DOHH2 (cell line): Measurements from ENCODE around the gene SPRR5.

Source experiments
- H3F3A ChIP-seq: fragments of 200-600 bp; sonication (generic), shearing (Covaris generic); 2 replicates; pipeline ENCODE4 v1.6.0; 2016; ENCODE audit warnings: antibody characterized with exemption, mild to moderate bottlenecking; ENCODE audit not compliant: control insufficient read depth, insufficient read depth
- H3K27ac ChIP-seq: fragments of 200-600 bp; sonication (generic); 2 replicates; pipeline ENCODE4 v1.5.1; 2014; ENCODE audit warnings: low read depth, mild to moderate bottlenecking, low read length, moderate library complexity
- H3K27me3 ChIP-seq: fragments of 200-600 bp; sonication (generic); 2 replicates; pipeline ENCODE4 v1.6.1; 2014; ENCODE audit warnings: mild to moderate bottlenecking, low read length, mixed read lengths; ENCODE audit not compliant: control insufficient read depth
- H3K36me3 ChIP-seq: fragments of 200-600 bp; sonication (generic); 2 replicates; pipeline ENCODE4 v1.6.1; 2014; ENCODE audit warnings: mild to moderate bottlenecking, low read length, moderate library complexity, mixed read lengths; ENCODE audit not compliant: control insufficient read depth
- H3K4me1 ChIP-seq: fragments of 200-600 bp; sonication (generic); 2 replicates; pipeline ENCODE4 v1.6.1; 2014; ENCODE audit warnings: mild to moderate bottlenecking, low read length, mixed read lengths; ENCODE audit not compliant: control insufficient read depth
- H3K4me2 ChIP-seq: fragments of 200-600 bp; sonication (generic); 2 replicates; pipeline ENCODE4 v1.6.0; 2014; ENCODE audit warnings: mild to moderate bottlenecking, low read length, moderate library complexity
- H3K4me3 ChIP-seq: fragments of 200-600 bp; sonication (generic); 2 replicates; pipeline ENCODE4 v1.5.1; 2014; ENCODE audit warnings: mild to moderate bottlenecking, low read length, mixed read lengths
- H3K79me2 ChIP-seq: fragments of 200-600 bp; sonication (generic); 2 replicates; pipeline ENCODE4 v1.6.1; 2014; ENCODE audit warnings: mild to moderate bottlenecking, low read length, mixed read lengths; ENCODE audit not compliant: control insufficient read depth
- H3K9me2 ChIP-seq: fragments of 200-600 bp; sonication (generic); replicated peaks from 2 replicates; pipeline ENCODE4 v1.6.1; 2014; ENCODE audit warnings: mild to moderate bottlenecking, low read length, mixed read lengths; ENCODE audit not compliant: control insufficient read depth
- H3K9me3 ChIP-seq: fragments of 200-600 bp; sonication (generic); 2 replicates; pipeline ENCODE4 v1.6.1; 2014; ENCODE audit warnings: antibody characterized with exemption, low read length, mixed read lengths; ENCODE audit not compliant: control insufficient read depth, insufficient read depth
- H4K20me1 ChIP-seq: fragments of 200-600 bp; sonication (generic); 2 replicates; pipeline ENCODE4 v1.6.0; 2014; ENCODE audit warnings: low read depth, mild to moderate bottlenecking, antibody characterized with exemption, low read length, moderate library complexity; ENCODE audit not compliant: control insufficient read depth, insufficient read depth
- EZH2phosphoT487 ChIP-seq: fragments of 200-600 bp; sonication (generic); IDR thresholded peaks from 2 replicates; pipeline ENCODE4 v1.6.1; 2017; ENCODE audit warnings: borderline replicate concordance, mild to moderate bottlenecking, antibody characterized with exemption, low read length, moderate library complexity, mixed read lengths
- TF ChIP-seq, protein P1 (sequence below): fragments of 200-600 bp; sonication (generic); IDR thresholded peaks from one replicate; pipeline ENCODE4 v1.5.1; 2014; ENCODE audit warnings: antibody characterized with exemption, mild to moderate bottlenecking, low read depth, low read length; ENCODE audit not compliant: poor library complexity, severe bottlenecking

Gene SPRR5

DNA sequence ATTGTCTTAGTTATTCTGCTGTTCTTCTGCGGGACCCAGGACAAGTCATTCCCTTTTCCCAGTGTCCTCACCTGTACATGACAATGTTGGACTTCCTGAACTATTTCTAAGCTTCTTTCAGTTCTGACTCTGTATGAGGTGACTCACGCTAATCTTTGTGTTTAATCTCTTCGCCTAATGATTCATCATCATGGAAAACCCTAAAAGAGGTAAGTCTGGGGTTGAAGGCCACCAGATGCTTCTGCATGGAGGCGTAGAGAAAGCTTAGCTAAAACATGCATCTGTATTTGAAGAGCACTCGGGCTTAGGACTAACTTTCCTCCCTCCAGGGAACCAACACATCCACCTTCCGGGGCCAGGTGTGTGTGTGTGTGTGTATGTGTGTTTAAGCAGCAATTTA lies 7.4 kb downstream of the SPRR5 start:
- no peak overlapping the region for H3K27ac ChIP-seq
- TF ChIP-seq EZH2phosphoT487 = no peak
- TF ChIP-seq, protein P1, sequence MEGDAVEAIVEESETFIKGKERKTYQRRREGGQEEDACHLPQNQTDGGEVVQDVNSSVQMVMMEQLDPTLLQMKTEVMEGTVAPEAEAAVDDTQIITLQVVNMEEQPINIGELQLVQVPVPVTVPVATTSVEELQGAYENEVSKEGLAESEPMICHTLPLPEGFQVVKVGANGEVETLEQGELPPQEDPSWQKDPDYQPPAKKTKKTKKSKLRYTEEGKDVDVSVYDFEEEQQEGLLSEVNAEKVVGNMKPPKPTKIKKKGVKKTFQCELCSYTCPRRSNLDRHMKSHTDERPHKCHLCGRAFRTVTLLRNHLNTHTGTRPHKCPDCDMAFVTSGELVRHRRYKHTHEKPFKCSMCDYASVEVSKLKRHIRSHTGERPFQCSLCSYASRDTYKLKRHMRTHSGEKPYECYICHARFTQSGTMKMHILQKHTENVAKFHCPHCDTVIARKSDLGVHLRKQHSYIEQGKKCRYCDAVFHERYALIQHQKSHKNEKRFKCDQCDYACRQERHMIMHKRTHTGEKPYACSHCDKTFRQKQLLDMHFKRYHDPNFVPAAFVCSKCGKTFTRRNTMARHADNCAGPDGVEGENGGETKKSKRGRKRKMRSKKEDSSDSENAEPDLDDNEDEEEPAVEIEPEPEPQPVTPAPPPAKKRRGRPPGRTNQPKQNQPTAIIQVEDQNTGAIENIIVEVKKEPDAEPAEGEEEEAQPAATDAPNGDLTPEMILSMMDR = no peak
- H3F3A ChIP-seq = no peaks in the 10 kb centered on the region

DNA sequence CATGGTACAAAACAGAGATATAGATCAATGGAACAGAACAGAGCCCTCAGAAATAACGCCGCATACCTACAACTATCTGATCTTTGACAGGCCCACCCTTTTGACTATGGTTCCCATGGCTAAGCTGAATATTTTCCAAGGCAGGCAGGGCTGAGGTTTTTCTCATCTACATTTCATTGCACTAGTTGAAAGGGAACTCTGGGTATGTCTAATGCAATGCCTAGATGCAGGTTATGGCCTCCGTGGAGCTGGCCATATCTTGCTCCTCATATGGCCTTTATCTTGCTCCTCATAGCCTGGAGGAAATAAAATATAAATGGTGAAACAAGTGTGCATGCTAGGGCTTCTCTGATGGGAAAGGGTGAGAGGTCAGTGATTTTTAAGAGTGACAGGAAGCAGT lies 10.6 kb downstream of the SPRR5 start:
- no peak overlapping the region for H3K4me3 ChIP-seq
- H3K4me1 ChIP-seq = no peaks in the 10 kb centered on the region
- H3K79me2 ChIP-seq = no peaks in the 10 kb centered on the region
- TF ChIP-seq, protein P1 = no peak
- TF ChIP-seq EZH2phosphoT487 = no peak
- no peaks in the 10 kb centered on the region for H3F3A ChIP-seq
- no peak overlapping the region for H3K4me2 ChIP-seq
- no peaks in the 10 kb centered on the region for H4K20me1 ChIP-seq
- no peak overlapping the region for H3K27ac ChIP-seq
- no peaks in the 10 kb centered on the region for H3K9me2 ChIP-seq
- no peaks in the 10 kb centered on the region for H3K27me3 ChIP-seq
- no peaks in the 10 kb centered on the region for H3K9me3 ChIP-seq
- H3K36me3 ChIP-seq = no peaks in the 10 kb centered on the region

More for the DNA sequence above, 7.4 kb downstream of the SPRR5 start:
- Histone ChIP-seq H3K9me2 (no peaks in the 10 kb centered on the region), H3K4me3 (no peak overlapping the region), H3K36me3 (no peaks in the 10 kb centered on the region), H3K9me3 (no peaks in the 10 kb centered on the region), H4K20me1 (no peaks in the 10 kb centered on the region), H3K4me1 (no peaks in the 10 kb centered on the region), H3K4me2 (no peak overlapping the region), H3K79me2 (no peaks in the 10 kb centered on the region), H3K27me3 (no peaks in the 10 kb centered on the region)

DNA sequence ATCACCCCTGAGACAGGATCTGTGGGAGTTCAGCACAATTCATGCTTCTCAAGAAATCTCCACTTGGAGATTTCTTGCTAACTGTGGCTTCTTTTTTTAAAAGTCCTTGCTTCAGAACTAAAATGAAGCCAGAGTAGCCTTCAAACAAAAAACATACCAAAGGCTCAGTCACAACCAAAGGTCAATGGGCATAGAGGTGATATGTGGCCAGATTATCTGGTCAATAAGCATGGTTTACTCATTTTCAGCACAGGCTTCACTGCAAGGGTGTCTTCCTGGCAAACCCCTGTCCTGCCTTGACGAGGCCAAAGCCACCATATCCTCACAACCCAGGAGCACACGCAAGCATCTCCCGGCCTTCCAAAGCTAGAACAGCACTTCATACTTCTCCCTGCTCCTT lies 12.3 kb downstream of the SPRR5 start:
- Histone ChIP-seq H3K9me2 (no peaks in the 10 kb centered on the region), H3K9me3 (no peaks in the 10 kb centered on the region), H3F3A (no peaks in the 10 kb centered on the region), H3K79me2 (no peaks in the 10 kb centered on the region), H3K4me1 (no peaks in the 10 kb centered on the region), H3K4me3 (no peak overlapping the region), H3K36me3 (no peaks in the 10 kb centered on the region), H4K20me1 (no peaks in the 10 kb centered on the region), H3K27me3 (no peaks in the 10 kb centered on the region), H3K27ac (no peak overlapping the region), H3K4me2 (no peak overlapping the region)
- TF ChIP-seq, protein P1 = no peak
- TF ChIP-seq EZH2phosphoT487 = no peak
